GM12878 (cell line): ENCODE data around the gene CDHR4. TPM values are rescaled to one million over a fixed set of nuclear protein-coding genes. Genes with fewer than 3 reads are reported as not detected.

Source experiments
- ATAC-seq: fragments of 200-7000 bp; cut with Tn5 transposase; 3 replicates; pipeline ENCODE4 v1.9.1; 2020; ENCODE audit warnings: mild to moderate bottlenecking, moderate library complexity
- BruUV-seq: library from RNA; stranded (reverse); fragments of 400-500 nt; replicated peaks from 2 replicates; lab custom pipeline; 2021; lab: Mats Ljungman, UMichigan
- CTCF ChIA-PET: fragments of 300-600 bp; sonication (Branson Sonifier 250); formaldehyde crosslinking; extraction: SDS; loops from one replicate; lab custom pipeline; 2021; ENCODE audit warnings: inconsistent platforms; lab: Yijun Ruan, JAX
- POLR2A ChIA-PET: fragments of 350-600 bp; formaldehyde crosslinking; extraction: SDS; loops from one replicate; lab custom pipeline; 2021; ENCODE audit warnings: inconsistent platforms; lab: Charles Lee
- RAD21 ChIA-PET: fragments of 300-600 bp; sonication (Branson Sonifier 250); formaldehyde crosslinking; loops from one replicate; lab custom pipeline; 2023; ENCODE audit warnings: antibody characterized with exemption; ENCODE audit not compliant: unreplicated experiment; lab: Charles Lee
- SMC1A ChIA-PET: fragments of 300-600 bp; sonication (Branson Sonifier 250); formaldehyde crosslinking; loops from one replicate; lab custom pipeline; 2023; ENCODE audit not compliant: unreplicated experiment, uncharacterized antibody; lab: Charles Lee
- DNase-seq: peaks from one replicate; pipeline ENCODE4 v3.0.0-alpha.2; 2011; ENCODE audit warnings: low read depth, low spot score
- FAIRE-seq: peaks from 3 replicates; lab custom pipeline; 2011; peaks lifted over from hg19 to GRCh38; lab: Jason Lieb, UNC
- H2AFZ ChIP-seq: 2 replicates; pipeline ENCODE4 v1.6.0; 2011; ENCODE audit warnings: low read depth, low read length, control low read depth; ENCODE audit not compliant: control insufficient read depth
- H3K27ac ChIP-seq: 2 replicates; pipeline ENCODE4 v1.5.1; 2011; ENCODE audit warnings: control low read depth; ENCODE audit not compliant: control insufficient read depth, insufficient read depth
- H3K27me3 ChIP-seq, 2 experiments: replicated peaks in 1 of 2; 2 replicates each; pipeline versions ENCODE4 v1.6.0 to v1.6.1; 2011; ENCODE audit warnings: low read length in 1 of 2; ENCODE audit not compliant: control insufficient read depth in 2 of 2, insufficient read depth in 2 of 2
- H3K36me3 ChIP-seq, 2 experiments: 2 replicates each; pipeline ENCODE4 v1.5.1; 2011; ENCODE audit warnings: low read length in 1 of 2; ENCODE audit not compliant: control insufficient read depth in 2 of 2, insufficient read depth in 2 of 2
- H3K4me1 ChIP-seq: 2 replicates; pipeline ENCODE4 v1.6.1; 2011; ENCODE audit warnings: mild to moderate bottlenecking, low read length, moderate library complexity, mixed read lengths; ENCODE audit not compliant: control insufficient read depth, insufficient read depth
- H3K4me2 ChIP-seq: 2 replicates; pipeline ENCODE4 v1.6.0; 2011; ENCODE audit warnings: control low read depth; ENCODE audit not compliant: control insufficient read depth, insufficient read depth
- H3K4me3 ChIP-seq: fragments of 200-600 bp; sonication (generic); 2 replicates; pipeline ENCODE4 v1.5.1; 2016
- H3K79me2 ChIP-seq: 2 replicates; pipeline ENCODE4 v1.6.0; 2011; ENCODE audit warnings: low read length; ENCODE audit not compliant: control insufficient read depth, insufficient read depth
- H3K9ac ChIP-seq: 2 replicates; pipeline ENCODE4 v1.8.0; 2011; ENCODE audit warnings: low read length, control low read depth, mixed read lengths; ENCODE audit not compliant: control insufficient read depth, insufficient read depth
- H3K9me3 ChIP-seq: replicated peaks from 3 replicates; pipeline ENCODE4 v1.5.1; 2011; ENCODE audit warnings: mild to moderate bottlenecking, low read length; ENCODE audit not compliant: control insufficient read depth, insufficient read depth
- H4K20me1 ChIP-seq: 2 replicates; pipeline ENCODE4 v1.6.0; 2011; ENCODE audit not compliant: control insufficient read depth, insufficient read depth
- BCLAF1 ChIP-seq: fragments of 450-650 bp; IDR thresholded peaks from 2 replicates; pipeline ENCODE4 v1.6.1; 2017; ENCODE audit warnings: antibody characterized with exemption, mild to moderate bottlenecking, moderate library complexity
- BHLHE40 ChIP-seq, 2 experiments: fragments of 450-650 bp in 1 of 2; IDR thresholded peaks; 2 replicates each; pipeline ENCODE4 v1.6.1; 2011 to 2017; ENCODE audit warnings: low read depth in 2 of 2, borderline replicate concordance in 1 of 2, improper control_type of control experiment in 1 of 2, low read length in 1 of 2, mild to moderate bottlenecking in 1 of 2
- ESRRA ChIP-seq: IDR thresholded peaks from 2 replicates; pipeline ENCODE4 v1.6.1; 2012; ENCODE audit warnings: mild to moderate bottlenecking, low read length, improper control_type of control experiment
- NFIC ChIP-seq: IDR thresholded peaks from 2 replicates; pipeline ENCODE4 v1.6.1; 2012; ENCODE audit warnings: low read depth, mild to moderate bottlenecking, inconsistent platforms, low read length, moderate library complexity
- NKRF ChIP-seq: fragments of 450-650 bp; conservative IDR thresholded peaks from 2 replicates; pipeline ENCODE4 v1.6.1; 2017; ENCODE audit warnings: mild to moderate bottlenecking, moderate library complexity
- NRF1 ChIP-seq: conservative IDR thresholded peaks from 2 replicates; pipeline ENCODE4 v1.6.1; 2011; ENCODE audit warnings: mild to moderate bottlenecking, low read depth, low read length, improper control_type of control experiment
- POLR2AphosphoS5 ChIP-seq: IDR thresholded peaks from 2 replicates; pipeline ENCODE4 v1.6.1; 2011; ENCODE audit warnings: mild to moderate bottlenecking, low read length, inconsistent platforms
- SIN3A ChIP-seq: IDR thresholded peaks from 2 replicates; pipeline ENCODE4 v1.6.1; 2012; ENCODE audit warnings: low read depth, low read length, improper control_type of control experiment
- ZNF384 ChIP-seq: IDR thresholded peaks from 2 replicates; pipeline ENCODE4 v1.6.1; 2012; ENCODE audit warnings: low read depth, mild to moderate bottlenecking, low read length, improper control_type of control experiment, borderline replicate concordance
- WGBS: methylation state at CpG from one replicate; pipeline ENCODE4 v1.1.6; 2016; ENCODE audit warnings: low lambda C conversion rate; ENCODE audit not compliant: insufficient replicate concordance, insufficient coverage; ENCODE audit errors: missing lambda C conversion rate; 5-methylcytosine and 5-hydroxymethylcytosine counted together
- in situ Hi-C: fragments of 300-500 bp; cut with MboI; formaldehyde crosslinking; loops from 9 replicates; pipeline ENCODE4 v1.14.3; 2018; ENCODE audit warnings: mixed read lengths
- intact Hi-C: fragments of 100-400 bp; cut with micrococcal nuclease; formaldehyde crosslinking; loops from one replicate; pipeline ENCODE4 v1.14.2; 2022; ENCODE audit not compliant: unreplicated experiment
- polyA plus RNA-seq, 11 experiments: library from polyadenylated mRNA; depleted of rRNA in 4 of 11; unstranded in 6 of 11; stranded (reverse) in 5 of 11; fragments of >200 nt; fragmentation: Nextera tagmentation in 4 of 11; fragmentation: Illumina TruSeq in 1 of 11; extraction: Ambion mirVana in 4 of 11; extraction: Trizol in 1 of 11; gene quantifications; 1 replicate in 1 of 11; 2 replicates in 10 of 11; pipeline versions ENCODE4 v1.2.1 to v1.2.3, GENCODE V29; 2011 to 2016; ENCODE audit warnings: inconsistent platforms in 2 of 11, missing spikeins in 2 of 11, low read depth in 1 of 11
- total RNA-seq, 4 experiments: library from RNA; depleted of rRNA in 3 of 4; stranded (reverse); fragments of >200 nt in 3 of 4; fragmentation: Illumina TruSeq in 1 of 4; extraction: Trizol in 1 of 4; gene quantifications; 2 replicates each; pipeline versions ENCODE4 v1.2.1 to v1.2.3, GENCODE V29; 2013 to 2021
- TF ChIP-seq, protein P1 (sequence below): fragments of 450-650 bp; IDR thresholded peaks from 2 replicates; pipeline ENCODE4 v1.6.1; 2017; ENCODE audit warnings: low read depth, mild to moderate bottlenecking, moderate library complexity
- TF ChIP-seq, protein P2 (sequence below): IDR thresholded peaks from 2 replicates; pipeline ENCODE4 v1.6.1; 2011; ENCODE audit warnings: low read depth, low read length, improper control_type of control experiment, borderline replicate concordance

Gene CDHR4
- total and polyA plus RNA-seq, 10 of the 15 experiments (the other 5 are each of a cell fraction or from before 2014, with no cell fraction given) = not detected

DNA sequence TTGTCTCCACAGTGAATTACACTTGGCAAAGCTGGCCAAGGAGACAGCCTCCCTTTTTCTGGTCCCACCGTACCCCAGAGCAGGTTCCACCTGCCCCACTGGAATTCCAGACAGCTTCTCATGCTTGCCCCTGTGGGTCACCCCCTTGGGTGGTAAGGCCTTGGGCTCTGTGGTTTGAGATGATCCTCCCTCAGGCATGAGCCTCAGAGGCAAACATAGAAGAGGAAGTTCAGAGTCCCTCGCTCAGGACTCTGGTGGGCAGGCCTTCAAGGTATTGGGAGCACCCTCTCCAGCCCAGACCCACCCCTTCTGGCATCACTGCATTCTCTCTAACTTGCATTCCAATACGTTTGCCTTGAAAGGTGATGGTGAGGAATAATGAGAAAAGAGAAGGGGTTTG, 31.7 kb upstream of the CDHR4 start (continued):
- no peak for TF ChIP-seq BHLHE40 (IDR thresholded peaks at IDR 0.05; ENCODE audit: borderline replicate concordance in 1 of 2, low read depth in 2 of 2, low read length in 1 of 2)
- TF ChIP-seq NRF1 = no peak
- TF ChIP-seq BCLAF1 = no peak

- no peak for FAIRE-seq
- DNase-seq = no peak
- Histone ChIP-seq H4K20me1 (no peaks in the 10 kb centered on the region), H3K27ac (no peak overlapping the region), H3K4me1 (no peaks in the 10 kb centered on the region), H3K9me3 (no peaks in the 10 kb centered on the region), H3K36me3 (peaks cover 5 to 19% of the 10 kb centered on the region in 2 experiments; a peak in 3 of 4 replicates), H2AFZ (no peak overlapping the region), H3K27me3 (no peaks in the 10 kb centered on the region), H3K4me2 (no peak overlapping the region), H3K9ac (no peak overlapping the region), H3K79me2 (no peaks in the 10 kb centered on the region), H3K4me3 (no peak overlapping the region)
- POLR2A ChIA-PET = interaction anchor here (0.7 kb wide), 1 partner anchor 113 kb away, joined by 3 read pairs; no protein-coding TSS in a partner anchor
- SMC1A ChIA-PET = interaction anchor here (0.6 to 2.0 kb wide), 6 partner anchors 12 to 23 kb away, joined by 3 to 5 read pairs (median 3); partner anchors contain the start of genes INKA1 and UBA7
- intact Hi-C loops = no loop called here
- RAD21 ChIA-PET = interaction anchor here (1.2 to 1.7 kb wide), 2 partner anchors 13 to 23 kb away, joined by 3 to 5 read pairs; partner anchors contain the start of gene INKA1
- in situ Hi-C loops = no loop called here
- BruUV-seq = no TSS peak
- no peak for ATAC-seq
- CTCF ChIA-PET = interaction anchor here (0.7 to 1.9 kb wide), 5 partner anchors 13 to 79 kb away, joined by 3 to 8 read pairs (median 4); partner anchors contain the start of gene INKA1
- WGBS = 97% methylated on average over 6 of the region's 6 CpGs
- TF ChIP-seq ZNF384 (no peak), NKRF (no peak), SIN3A (no peak), NFIC (no peak), ESRRA (no peak), POLR2AphosphoS5 (no peak)
- TF ChIP-seq, protein P1, sequence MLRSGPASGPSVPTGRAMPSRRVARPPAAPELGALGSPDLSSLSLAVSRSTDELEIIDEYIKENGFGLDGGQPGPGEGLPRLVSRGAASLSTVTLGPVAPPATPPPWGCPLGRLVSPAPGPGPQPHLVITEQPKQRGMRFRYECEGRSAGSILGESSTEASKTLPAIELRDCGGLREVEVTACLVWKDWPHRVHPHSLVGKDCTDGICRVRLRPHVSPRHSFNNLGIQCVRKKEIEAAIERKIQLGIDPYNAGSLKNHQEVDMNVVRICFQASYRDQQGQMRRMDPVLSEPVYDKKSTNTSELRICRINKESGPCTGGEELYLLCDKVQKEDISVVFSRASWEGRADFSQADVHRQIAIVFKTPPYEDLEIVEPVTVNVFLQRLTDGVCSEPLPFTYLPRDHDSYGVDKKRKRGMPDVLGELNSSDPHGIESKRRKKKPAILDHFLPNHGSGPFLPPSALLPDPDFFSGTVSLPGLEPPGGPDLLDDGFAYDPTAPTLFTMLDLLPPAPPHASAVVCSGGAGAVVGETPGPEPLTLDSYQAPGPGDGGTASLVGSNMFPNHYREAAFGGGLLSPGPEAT = no peak
- TF ChIP-seq, protein P2, sequence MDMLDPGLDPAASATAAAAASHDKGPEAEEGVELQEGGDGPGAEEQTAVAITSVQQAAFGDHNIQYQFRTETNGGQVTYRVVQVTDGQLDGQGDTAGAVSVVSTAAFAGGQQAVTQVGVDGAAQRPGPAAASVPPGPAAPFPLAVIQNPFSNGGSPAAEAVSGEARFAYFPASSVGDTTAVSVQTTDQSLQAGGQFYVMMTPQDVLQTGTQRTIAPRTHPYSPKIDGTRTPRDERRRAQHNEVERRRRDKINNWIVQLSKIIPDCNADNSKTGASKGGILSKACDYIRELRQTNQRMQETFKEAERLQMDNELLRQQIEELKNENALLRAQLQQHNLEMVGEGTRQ = no peak
Measured at GRCh38 chr3:49826016-49826415, 26.3 kb upstream of the CDHR4 start.
